ENCODE measurements around the gene SIGLECL1.
"Not testable (repeated sequence)": the region's sequence is repeated elsewhere in the genome, so short reads cannot be mapped to it uniquely, and the experiment has no call there.

The SIGLECL1 gene

GRCh38 chr19:51220996-51221395 lies 29.9 kb upstream of the SIGLECL1 start:
- H3K9ac ChIP-seq, result no peak overlapping the region
- no peaks in the 10 kb centered on the region for H3K79me2 ChIP-seq
- H3K36me3 ChIP-seq (ENCODE audit: control insufficient read depth, insufficient read depth, low read length), result no peaks in the 10 kb centered on the region
- no peak overlapping the region for H3K4me3 ChIP-seq (ENCODE audit: low read depth, low read length)
- no peaks in the 10 kb centered on the region for H3K4me1 ChIP-seq
- H3K27ac ChIP-seq, result no peak overlapping the region
- TF ChIP-seq, protein P1, sequence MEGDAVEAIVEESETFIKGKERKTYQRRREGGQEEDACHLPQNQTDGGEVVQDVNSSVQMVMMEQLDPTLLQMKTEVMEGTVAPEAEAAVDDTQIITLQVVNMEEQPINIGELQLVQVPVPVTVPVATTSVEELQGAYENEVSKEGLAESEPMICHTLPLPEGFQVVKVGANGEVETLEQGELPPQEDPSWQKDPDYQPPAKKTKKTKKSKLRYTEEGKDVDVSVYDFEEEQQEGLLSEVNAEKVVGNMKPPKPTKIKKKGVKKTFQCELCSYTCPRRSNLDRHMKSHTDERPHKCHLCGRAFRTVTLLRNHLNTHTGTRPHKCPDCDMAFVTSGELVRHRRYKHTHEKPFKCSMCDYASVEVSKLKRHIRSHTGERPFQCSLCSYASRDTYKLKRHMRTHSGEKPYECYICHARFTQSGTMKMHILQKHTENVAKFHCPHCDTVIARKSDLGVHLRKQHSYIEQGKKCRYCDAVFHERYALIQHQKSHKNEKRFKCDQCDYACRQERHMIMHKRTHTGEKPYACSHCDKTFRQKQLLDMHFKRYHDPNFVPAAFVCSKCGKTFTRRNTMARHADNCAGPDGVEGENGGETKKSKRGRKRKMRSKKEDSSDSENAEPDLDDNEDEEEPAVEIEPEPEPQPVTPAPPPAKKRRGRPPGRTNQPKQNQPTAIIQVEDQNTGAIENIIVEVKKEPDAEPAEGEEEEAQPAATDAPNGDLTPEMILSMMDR (IDR thresholded peaks at IDR 0.05), result no peak
- H3K27me3 ChIP-seq (ENCODE audit: control insufficient read depth, insufficient read depth, low read length), result no peaks in the 10 kb centered on the region
- H3K9me3 ChIP-seq (ENCODE audit: control insufficient read depth, low read length), result no peaks in the 10 kb centered on the region
- H2AFZ ChIP-seq, result no peak overlapping the region
- no peak overlapping the region for H3K4me2 ChIP-seq (ENCODE audit: low read length)

DNA sequence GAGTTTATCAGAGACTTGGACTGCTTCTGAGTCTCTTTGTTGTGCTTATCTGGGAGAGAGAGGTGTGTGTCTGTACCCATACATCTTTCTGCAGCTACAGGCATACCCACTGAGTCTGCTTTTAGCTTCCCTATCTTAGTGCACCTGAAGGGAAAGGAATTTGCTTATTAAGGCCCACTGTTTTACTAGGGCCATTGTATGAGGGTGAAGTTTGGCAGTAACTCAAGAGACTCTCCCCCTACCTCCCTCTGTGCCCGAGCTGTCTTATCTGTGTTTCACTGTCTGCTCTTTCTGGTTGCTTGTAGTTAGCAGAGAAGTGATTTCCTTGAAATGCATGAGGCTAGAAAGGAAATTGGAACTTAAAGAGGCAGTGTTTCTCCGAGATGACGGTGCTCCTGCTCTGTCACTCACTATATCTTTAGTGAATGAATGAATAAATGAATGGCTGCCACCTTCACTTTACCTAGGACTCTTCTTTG lies 26.7 kb upstream of the SIGLECL1 start:
- TF ChIP-seq, protein P1 (IDR thresholded peaks at IDR 0.05), result no peak

GRCh38 chr19:51224898-51225393 lies 25.9 kb upstream of the SIGLECL1 start, which contains the start of gene CD33:
TSS of gene CD33 (plus strand) at chr19:51225080. CDS start at chr19:51225119, 39 bp downstream.
- H3K9me3 ChIP-seq (ENCODE audit: control insufficient read depth, low read length); H3K27ac ChIP-seq; H3K36me3 ChIP-seq (ENCODE audit: control insufficient read depth, insufficient read depth, low read length); H3K4me3 ChIP-seq (ENCODE audit: low read depth, low read length); H3K27me3 ChIP-seq (ENCODE audit: control insufficient read depth, insufficient read depth, low read length); H3K4me1 ChIP-seq; H3K9ac ChIP-seq; H2AFZ ChIP-seq; H3K4me2 ChIP-seq (ENCODE audit: low read length); H3K79me2 ChIP-seq: not testable (repeated sequence)

More for the DNA sequence above, 26.7 kb upstream of the SIGLECL1 start:
- H3K27me3 ChIP-seq (ENCODE audit: control insufficient read depth, insufficient read depth, low read length), result no peaks in the 10 kb centered on the region
- H3K27ac ChIP-seq, result no peak overlapping the region
- no peaks in the 10 kb centered on the region for H3K79me2 ChIP-seq
- no peaks in the 10 kb centered on the region for H3K9me3 ChIP-seq (ENCODE audit: control insufficient read depth, low read length)
- H3K36me3 ChIP-seq (ENCODE audit: control insufficient read depth, insufficient read depth, low read length), result no peaks in the 10 kb centered on the region
- no peaks in the 10 kb centered on the region for H3K4me1 ChIP-seq
- H3K9ac ChIP-seq, result no peak overlapping the region
- H3K4me2 ChIP-seq (ENCODE audit: low read length), result no peak overlapping the region
- H3K4me3 ChIP-seq (ENCODE audit: low read depth, low read length), result no peak overlapping the region
- no peak overlapping the region for H2AFZ ChIP-seq

GRCh38 chr19:51226067-51226466 lies 24.8 kb upstream of the SIGLECL1 start:
- Histone ChIP-seq H3K4me3 (ENCODE audit: low read depth, low read length) (no peak overlapping the region), H3K27me3 (ENCODE audit: control insufficient read depth, insufficient read depth, low read length) (no peaks in the 10 kb centered on the region), H2AFZ (no peak overlapping the region), H3K4me2 (ENCODE audit: low read length) (no peak overlapping the region), H3K9ac (no peak overlapping the region), H3K9me3 (ENCODE audit: control insufficient read depth, low read length) (no peaks in the 10 kb centered on the region), H3K4me1 (no peaks in the 10 kb centered on the region), H3K36me3 (ENCODE audit: control insufficient read depth, insufficient read depth, low read length) (no peaks in the 10 kb centered on the region), H3K79me2 (no peaks in the 10 kb centered on the region), H3K27ac (no peak overlapping the region)
- TF ChIP-seq, protein P1 (IDR thresholded peaks at IDR 0.05), result no peak

- Histone ChIP-seq H3K9ac (no peak overlapping the region), H3K4me2 (ENCODE audit: low read length) (no peak overlapping the region), H3K4me3 (ENCODE audit: low read depth, low read length) (no peak overlapping the region), H3K4me1 (no peaks in the 10 kb centered on the region), H3K9me3 (ENCODE audit: control insufficient read depth, low read length) (no peaks in the 10 kb centered on the region), H3K27ac (no peak overlapping the region), H3K79me2 (no peaks in the 10 kb centered on the region), H3K36me3 (ENCODE audit: control insufficient read depth, insufficient read depth, low read length) (no peaks in the 10 kb centered on the region), H2AFZ (no peak overlapping the region), H3K27me3 (ENCODE audit: control insufficient read depth, insufficient read depth, low read length) (no peaks in the 10 kb centered on the region)
- TF ChIP-seq, protein P1 (IDR thresholded peaks at IDR 0.05), result no peak
Observed at GRCh38 chr19:51227326-51227725, 23.6 kb upstream of the SIGLECL1 start.
